OCI-LY3 (cell line): ENCODE results near the gene THSD7B.
"Not testable (repeated sequence)": the region's sequence is repeated elsewhere in the genome, so short reads cannot be mapped to it uniquely, and the experiment has no call there.

Experiments used
- H2AFZ ChIP-seq: fragments of 200-600, 300-600 bp; shearing (Covaris generic); 2 replicates; pipeline ENCODE4 v1.6.0; 2014; ENCODE audit warnings: antibody characterized with exemption, low read depth, low read length
- H3K27ac ChIP-seq: fragments of 200-600, 300-600 bp; sonication (generic); 2 replicates; pipeline ENCODE4 v1.5.1; 2014; ENCODE audit warnings: mild to moderate bottlenecking, low read length, moderate library complexity, mixed read lengths
- H3K27me3 ChIP-seq: fragments of 200-600, 300-600 bp; sonication (generic); 2 replicates; pipeline ENCODE4 v1.6.1; 2014; ENCODE audit warnings: low read depth, low read length, mixed read lengths
- H3K36me3 ChIP-seq: fragments of 200-600, 300-600 bp; sonication (generic); replicated peaks from 2 replicates; pipeline ENCODE3; 2014; ENCODE audit warnings: low read depth, low read length, mixed read lengths
- H3K4me1 ChIP-seq: fragments of 300-600, 200-600 bp; sonication (generic); 2 replicates; pipeline ENCODE4 v1.6.1; 2014; ENCODE audit warnings: low read length, mixed read lengths
- H3K4me2 ChIP-seq: fragments of 200-600, 300-600 bp; sonication (generic); 2 replicates; pipeline ENCODE4 v1.6.1; 2014; ENCODE audit warnings: low read length, mixed read lengths
- H3K4me3 ChIP-seq: fragments of 300-600, 200-600 bp; sonication (generic); 2 replicates; pipeline ENCODE4 v1.5.1; 2014; ENCODE audit warnings: antibody characterized with exemption, mild to moderate bottlenecking, low read length, moderate library complexity
- H3K79me2 ChIP-seq: fragments of 300-600, 200-600 bp; shearing (Covaris generic); 2 replicates; pipeline ENCODE4 v1.6.1; 2014; ENCODE audit warnings: mild to moderate bottlenecking, low read length, mixed read lengths
- H3K9ac ChIP-seq: fragments of 300-600, 200-600 bp; shearing (Covaris generic); 2 replicates; pipeline ENCODE4 v1.6.0; 2014; ENCODE audit warnings: mild to moderate bottlenecking, low read length, moderate library complexity
- H3K9me3 ChIP-seq: fragments of 200-600, 300-600 bp; shearing (Covaris generic); 2 replicates; pipeline ENCODE4 v1.6.1; 2014; ENCODE audit warnings: low read length, mixed read lengths; ENCODE audit not compliant: insufficient read depth
- H4K20me1 ChIP-seq: fragments of 200-600, 300-600 bp; sonication (generic); 2 replicates; pipeline ENCODE4 v1.6.1; 2016; ENCODE audit warnings: low read length, mixed read lengths; ENCODE audit not compliant: insufficient read depth
- EZH2phosphoT487 ChIP-seq: fragments of 200-600 bp; shearing (Covaris generic); IDR thresholded peaks from 2 replicates; pipeline ENCODE4 v1.6.1; 2018; ENCODE audit warnings: antibody characterized with exemption, mixed run types, low read depth
- TF ChIP-seq, protein P1 (sequence below): fragments of 200-600, 300-600 bp; sonication (generic); IDR thresholded peaks from 2 replicates; pipeline ENCODE4 v1.5.1; 2014; ENCODE audit warnings: antibody characterized with exemption, low read length, low read depth

Gene THSD7B

GRCh38 chr2:136980303-136980702 is 215.0 kb downstream of the THSD7B start:
- Histone ChIP-seq H4K20me1 (no peaks in the 10 kb centered on the region), H2AFZ (no peak overlapping the region), H3K79me2 (no peaks in the 10 kb centered on the region), H3K9me3 (no peaks in the 10 kb centered on the region), H3K9ac (no peak overlapping the region), H3K4me2 (no peak overlapping the region), H3K27me3 (no peaks in the 10 kb centered on the region), H3K4me1 (no peaks in the 10 kb centered on the region), H3K27ac (no peak overlapping the region), H3K4me3 (no peak overlapping the region), H3K36me3 (no peaks in the 10 kb centered on the region)
- no peak for TF ChIP-seq EZH2phosphoT487
- TF ChIP-seq, protein P1, sequence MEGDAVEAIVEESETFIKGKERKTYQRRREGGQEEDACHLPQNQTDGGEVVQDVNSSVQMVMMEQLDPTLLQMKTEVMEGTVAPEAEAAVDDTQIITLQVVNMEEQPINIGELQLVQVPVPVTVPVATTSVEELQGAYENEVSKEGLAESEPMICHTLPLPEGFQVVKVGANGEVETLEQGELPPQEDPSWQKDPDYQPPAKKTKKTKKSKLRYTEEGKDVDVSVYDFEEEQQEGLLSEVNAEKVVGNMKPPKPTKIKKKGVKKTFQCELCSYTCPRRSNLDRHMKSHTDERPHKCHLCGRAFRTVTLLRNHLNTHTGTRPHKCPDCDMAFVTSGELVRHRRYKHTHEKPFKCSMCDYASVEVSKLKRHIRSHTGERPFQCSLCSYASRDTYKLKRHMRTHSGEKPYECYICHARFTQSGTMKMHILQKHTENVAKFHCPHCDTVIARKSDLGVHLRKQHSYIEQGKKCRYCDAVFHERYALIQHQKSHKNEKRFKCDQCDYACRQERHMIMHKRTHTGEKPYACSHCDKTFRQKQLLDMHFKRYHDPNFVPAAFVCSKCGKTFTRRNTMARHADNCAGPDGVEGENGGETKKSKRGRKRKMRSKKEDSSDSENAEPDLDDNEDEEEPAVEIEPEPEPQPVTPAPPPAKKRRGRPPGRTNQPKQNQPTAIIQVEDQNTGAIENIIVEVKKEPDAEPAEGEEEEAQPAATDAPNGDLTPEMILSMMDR, result no peak

- not testable (repeated sequence) for H3K27ac ChIP-seq, H3K27me3 ChIP-seq, H3K4me1 ChIP-seq, H4K20me1 ChIP-seq, H3K4me2 ChIP-seq, H3K79me2 ChIP-seq, H2AFZ ChIP-seq, H3K4me3 ChIP-seq, H3K9ac ChIP-seq, H3K36me3 ChIP-seq, H3K9me3 ChIP-seq
These were observed 216.3 kb downstream of the THSD7B start for GRCh38 chr2:136981689-136982088.

GRCh38 chr2:136985044-136985443 is 219.7 kb downstream of the THSD7B start:
- H3K79me2 ChIP-seq, result no peaks in the 10 kb centered on the region

GRCh38 chr2:136986605-136987221 is 221.4 kb downstream of the THSD7B start:
- H3K79me2 ChIP-seq, result no peaks in the 10 kb centered on the region
- no peaks in the 10 kb centered on the region for H3K9me3 ChIP-seq
- no peaks in the 10 kb centered on the region for H4K20me1 ChIP-seq
- H3K4me1 ChIP-seq, result no peaks in the 10 kb centered on the region
- TF ChIP-seq, protein P1, result no peak
- TF ChIP-seq EZH2phosphoT487, result no peak
- no peak overlapping the region for H2AFZ ChIP-seq
- H3K9ac ChIP-seq, result no peak overlapping the region
- H3K4me3 ChIP-seq, result no peak overlapping the region
- no peaks in the 10 kb centered on the region for H3K36me3 ChIP-seq
- H3K27me3 ChIP-seq, result no peaks in the 10 kb centered on the region
- no peak overlapping the region for H3K27ac ChIP-seq
- H3K4me2 ChIP-seq, result no peak overlapping the region

More at GRCh38 chr2:136985044-136985443, 219.7 kb downstream of the THSD7B start:
- H4K20me1 ChIP-seq, result no peaks in the 10 kb centered on the region
- TF ChIP-seq, protein P1, result no peak
- no peak for TF ChIP-seq EZH2phosphoT487
- no peak overlapping the region for H3K9ac ChIP-seq
- H3K4me3 ChIP-seq, result no peak overlapping the region
- no peaks in the 10 kb centered on the region for H3K27me3 ChIP-seq
- no peak overlapping the region for H3K4me2 ChIP-seq
- no peaks in the 10 kb centered on the region for H3K36me3 ChIP-seq
- H2AFZ ChIP-seq, result no peak overlapping the region
- no peaks in the 10 kb centered on the region for H3K9me3 ChIP-seq
- H3K27ac ChIP-seq, result no peak overlapping the region
- no peaks in the 10 kb centered on the region for H3K4me1 ChIP-seq

- Histone ChIP-seq H3K9ac (no peak overlapping the region), H3K27me3 (no peaks in the 10 kb centered on the region), H3K4me2 (no peak overlapping the region), H3K4me3 (no peak overlapping the region), H3K27ac (no peak overlapping the region), H2AFZ (no peak overlapping the region), H4K20me1 (no peaks in the 10 kb centered on the region), H3K36me3 (no peaks in the 10 kb centered on the region), H3K9me3 (no peaks in the 10 kb centered on the region), H3K4me1 (no peaks in the 10 kb centered on the region), H3K79me2 (no peaks in the 10 kb centered on the region)
- TF ChIP-seq, protein P1, result no peak
- no peak for TF ChIP-seq EZH2phosphoT487
These were observed 225.0 kb downstream of the THSD7B start for GRCh38 chr2:136990316-136990715.
